Measurements from ENCODE around the gene RBFOX2. TPM values are rescaled to one million over a fixed set of nuclear protein-coding genes. Genes with fewer than 3 reads are reported as not detected.

Gene RBFOX2
- total and polyA plus RNA-seq, 2 of the 8 experiments (the other 6 are each of a cell fraction or from before 2014, with no cell fraction given) = 121 to 122 TPM

GRCh38 chr22:36032611-36033010 lies 4.0 kb upstream of the RBFOX2 start:
- Histone ChIP-seq H3K4me2 (ENCODE audit: insufficient read depth in 1 of 2, low read depth in 2 of 2, low read length in 2 of 2) (no peak overlapping the region), H3K27ac (ENCODE audit: low read depth, low read length) (no peak overlapping the region), H2BK120ac (replicated peaks; ENCODE audit: low read depth, low read length) (no peak overlapping the region), H3K4me3 (ENCODE audit: extremely low read depth in 1 of 4, insufficient read depth in 2 of 4, low read depth in 3 of 4, low read length in 4 of 4) (no peak overlapping the region), H2BK12ac (ENCODE audit: low read depth, low read length) (no peak overlapping the region), H4K8ac (ENCODE audit: extremely low read depth, insufficient read depth, low read length) (no peak overlapping the region), H4K5ac (ENCODE audit: insufficient read length, low read depth, low read length) (no peak overlapping the region), H3K36me3 (ENCODE audit: control insufficient read depth in 2 of 4, insufficient read depth in 4 of 4, low read length in 3 of 4) (no peaks in the 10 kb centered on the region), H3K4me1 (replicated peaks in 1 of 4; ENCODE audit: control insufficient read depth in 3 of 4, insufficient read depth in 4 of 4, low read length in 3 of 4) (peaks cover 0 to 3% (median 2%) of the 10 kb centered on the region in 4 experiments; a peak in 4 of 7 replicates), H3K56ac (replicated peaks; ENCODE audit: insufficient read length, low read depth, low read length) (no peak overlapping the region), H2AFZ (ENCODE audit: low read length) (no peak overlapping the region), H3K27me3 (replicated peaks in 1 of 4; ENCODE audit: control insufficient read depth in 3 of 4, extremely low read depth in 1 of 4, insufficient read depth in 3 of 4, low read length in 3 of 4) (no peaks in the 10 kb centered on the region), H3K9ac (replicated peaks in 1 of 4; ENCODE audit: extremely low read depth in 1 of 4, low read depth in 3 of 4, low read length in 3 of 4) (no peak overlapping the region), H3K79me1 (ENCODE audit: low read depth, low read length) (no peaks in the 10 kb centered on the region), H3K23me2 (ENCODE audit: low read depth, low read length) (peaks cover 3% of the 10 kb centered on the region), H2BK5ac (ENCODE audit: low read depth, low read length) (no peak overlapping the region), H2BK20ac (ENCODE audit: low read length) (no peak overlapping the region), H2BK15ac (ENCODE audit: low read length) (no peak overlapping the region), H3K18ac (ENCODE audit: extremely low read depth, low read length) (no peak overlapping the region), H3K23ac (ENCODE audit: insufficient read length) (no peak overlapping the region), H4K20me1 (replicated peaks in 1 of 2; ENCODE audit: control insufficient read depth in 1 of 2, insufficient read depth in 2 of 2, low read length in 2 of 2) (no peaks in the 10 kb centered on the region), H3K79me2 (ENCODE audit: control insufficient read depth in 1 of 2, insufficient read depth in 2 of 2, low read length in 2 of 2) (peaks cover 0 to 3% of the 10 kb centered on the region in 2 experiments; a peak in 2 of 4 replicates), H3K14ac (ENCODE audit: insufficient read length) (no peak overlapping the region), H3K9me3 (ENCODE audit: insufficient read depth in 2 of 2, low read depth in 1 of 2, low read length in 1 of 2) (no peaks in the 10 kb centered on the region), H3K4ac (replicated peaks; ENCODE audit: insufficient read length, low read depth, low read length) (no peak overlapping the region), H2AK5ac (ENCODE audit: low read depth, low read length) (no peak overlapping the region), H4K91ac (replicated peaks; ENCODE audit: insufficient read length, low read length) (no peak overlapping the region)
- FAIRE-seq = no peak
- 88% methylated on average over 6 of the region's 6 CpGs; no CpG with 5 or more reads in 1 of the 2 experiments for WGBS, 2 experiments (ENCODE audit: extremely low coverage in 1 of 2, insufficient coverage in 1 of 2, insufficient read length in 1 of 2, insufficient replicate concordance in 2 of 2, low coverage in 1 of 2, low lambda C conversion rate in 2 of 2, missing lambda C conversion rate in 1 of 2)
- ChIA-PET POLR2A (ENCODE audit: partially characterized antibody) (no interaction called here), CTCF (ENCODE audit: partially characterized antibody) (interaction anchor here (7.3 kb wide), 1 partner anchor 33 kb away, joined by 47 read pairs; no protein-coding TSS in a partner anchor)
- no peak for DNase-seq (ENCODE audit: low read depth in 1 of 2, low spot score in 2 of 2)
- no peak for TF ChIP-seq SRF (IDR thresholded peaks at IDR 0.05; ENCODE audit: low read depth, low read length)
- no peak for TF ChIP-seq GTF2F1 (IDR thresholded peaks at IDR 0.05; ENCODE audit: borderline replicate concordance, low read depth, low read length)
- TF ChIP-seq CREB1 (IDR thresholded peaks at IDR 0.05) = no peak
- no peak for TF ChIP-seq E2F6 (IDR thresholded peaks at IDR 0.05)

Data from H1 (cell line).